Stomach (tissue), 9 donors: ENCODE data around the gene CXCR3. TPM values are rescaled to one million over a fixed set of nuclear protein-coding genes. Genes with fewer than 3 reads are reported as not detected.
"Not testable (repeated sequence)": the region's sequence is repeated elsewhere in the genome, so short reads cannot be mapped to it uniquely, and the experiment has no call there.

Experiments used
- DNase-seq, 2 donors: peaks; one replicate each; pipeline versions ENCODE4 v3.0.0 to v3.0.0-alpha.2; 2013 to 2019
- H3K27ac ChIP-seq, 5 donors: fragments of 200-600 bp in 4 of 5; sonication (generic) in 4 of 5; one replicate each; pipeline ENCODE4 v1.5.1; 2013 to 2019; ENCODE audit warnings: mild to moderate bottlenecking in 1 of 5, moderate library complexity in 1 of 5
- H3K27me3 ChIP-seq, 3 donors: fragments of 200-600 bp; sonication (generic); one replicate each; pipeline ENCODE4 v1.5.1; 2017 to 2019; ENCODE audit warnings: mixed run types in 1 of 3
- H3K36me3 ChIP-seq, 4 donors: fragments of 200-600 bp; sonication (generic); 1 replicate in 3 of 4; 2 replicates in 1 of 4; pipeline ENCODE4 v1.5.1; 2016 to 2019
- H3K4me1 ChIP-seq, 4 donors: fragments of 200-600 bp; sonication (generic); one replicate each; pipeline ENCODE4 v1.5.1; 2016 to 2019
- H3K4me3 ChIP-seq, 4 donors: fragments of 200-600 bp; sonication (generic) in 3 of 4; one replicate each; pipeline ENCODE4 v1.5.1; 2016 to 2019; ENCODE audit warnings: mild to moderate bottlenecking in 1 of 4
- H3K9me3 ChIP-seq, 4 donors: fragments of 200-600 bp; sonication (generic); one replicate each; pipeline ENCODE4 v1.5.1; 2016 to 2019
- CTCF ChIP-seq, 7 experiments: fragments of 450-650 bp in 4 of 7; fragments of 200-600 bp in 3 of 7; sonication (generic) in 3 of 7; IDR thresholded peaks; one replicate each; pipeline ENCODE4 v1.5.1; 2016 to 2019; ENCODE audit warnings: antibody characterized with exemption in 7 of 7, control low read depth in 2 of 7, mild to moderate bottlenecking in 1 of 7
- EP300 ChIP-seq: sonication (generic); formaldehyde crosslinking; IDR thresholded peaks from one replicate; pipeline ENCODE4 v1.6.1; 2017; ENCODE audit warnings: antibody characterized with exemption
- POLR2A ChIP-seq, 4 donors: fragments of 450-650 bp; IDR thresholded peaks; one replicate each; pipeline ENCODE4 v1.6.1; 2016; ENCODE audit warnings: antibody characterized with exemption in 4 of 4, control low read depth in 2 of 4, mild to moderate bottlenecking in 1 of 4, moderate library complexity in 1 of 4
- POLR2AphosphoS5 ChIP-seq, 3 donors: sonication (generic); formaldehyde crosslinking; IDR thresholded peaks; one replicate each; pipeline ENCODE4 v1.6.1; 2016; ENCODE audit warnings: antibody characterized with exemption in 3 of 3
- WGBS, 5 donors: extraction: QIAGEN DNeasy Blood & Tissue Kit in 3 of 5; methylation state at CpG; one replicate each; pipeline versions ENCODE4 v1.1.5 to v1.1.7; 2013 to 2018; 5-methylcytosine and 5-hydroxymethylcytosine counted together
- intact Hi-C: fragments of 100-400 bp; cut with DNase I; formaldehyde crosslinking; loops from one replicate; pipeline ENCODE4 v1.15.1; 2023; ENCODE audit warnings: low total_unique reads
- polyA plus RNA-seq, 3 donors: library from polyadenylated mRNA; stranded (reverse); fragments of 200-250 nt; gene quantifications; one replicate each; pipeline ENCODE4 v1.2.3, GENCODE V29; 2013
- total RNA-seq, 5 donors: library from RNA; depleted of rRNA; stranded (reverse); fragments of >200 nt; gene quantifications; one replicate each; pipeline versions ENCODE4 v1.1.0 to v1.2.3, GENCODE V29; 2014 to 2016
- donor health status: healthy with polysubstance abuse.
- donor health status: Bipolar disorder and iron deficiency.
- donor health status: healthy.

Gene CXCR3
- total and polyA plus RNA-seq, 8 donors = 0.19 to 1.5 (median 0.28) TPM; not detected in 5

- TF ChIP-seq CTCF (IDR thresholded peaks at IDR 0.05) = peak in 4 of 7 experiments; percentile 46 to 56 (median 52)
- no peak for TF ChIP-seq POLR2A (IDR thresholded peaks at IDR 0.05)
- H3K4me1 ChIP-seq = no peaks in the 10 kb centered on the region
- no peaks in the 10 kb centered on the region for H3K27me3 ChIP-seq
- no peak overlapping the region for H3K4me3 ChIP-seq
- intact Hi-C loops = no loop called here
- H3K36me3 ChIP-seq = no peaks in the 10 kb centered on the region
- 27 to 45% (median 34%) methylated on average over 2 of the region's 2 CpGs for WGBS, 5 donors
- no peaks in the 10 kb centered on the region for H3K9me3 ChIP-seq
- DNase-seq = peak; percentile 52 to 74
- H3K27ac ChIP-seq = no peak overlapping the region
These were observed 34.1 kb upstream of the CXCR3 start for GRCh38 chrX:71652405-71652804.

DNA sequence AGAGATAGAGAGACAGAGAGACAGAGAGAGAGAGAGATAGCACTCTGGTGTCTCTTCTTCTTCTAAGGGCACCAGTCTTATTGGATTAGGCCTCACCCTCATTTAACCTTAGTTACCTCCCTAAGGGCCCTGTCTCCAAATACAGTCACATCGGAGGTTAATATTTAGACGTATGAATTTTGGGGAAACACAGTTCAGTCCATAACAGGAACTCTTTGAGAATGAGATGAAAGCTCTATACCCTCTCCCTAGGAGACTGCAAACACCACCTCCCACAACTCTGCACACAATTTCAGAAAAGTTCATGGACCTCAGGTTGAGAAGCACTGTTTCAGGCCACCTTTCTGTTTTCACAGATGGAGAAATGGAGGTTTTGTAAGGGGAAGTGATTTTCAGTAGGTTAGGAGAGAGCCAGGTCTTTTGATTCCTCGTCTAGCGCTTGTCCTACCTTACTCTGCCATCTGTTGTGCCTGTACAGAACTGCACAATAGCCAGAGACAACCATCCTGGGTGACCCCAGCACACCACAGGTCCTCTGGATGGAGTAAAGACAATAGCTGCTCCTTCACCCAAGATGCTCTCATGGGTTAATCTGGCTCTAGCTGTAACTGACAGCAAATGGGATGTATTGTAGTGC lies 32.1 kb upstream of the CXCR3 start:
- H3K27me3 ChIP-seq = no peaks in the 10 kb centered on the region
- 54 to 58% (median 56%) methylated on average over 4 of the region's 4 CpGs for WGBS, 5 donors
- no peak for TF ChIP-seq POLR2AphosphoS5 (IDR thresholded peaks at IDR 0.05)
- no peak for TF ChIP-seq POLR2A (IDR thresholded peaks at IDR 0.05)
- TF ChIP-seq EP300 = no peak
- TF ChIP-seq CTCF (IDR thresholded peaks at IDR 0.05) = no peak
- H3K27ac ChIP-seq = no peak overlapping the region
- no peaks in the 10 kb centered on the region for H3K36me3 ChIP-seq
- H3K4me1 ChIP-seq = no peaks in the 10 kb centered on the region
- DNase-seq = peak in 1 of 2 donors; percentile 36
- no peak overlapping the region for H3K4me3 ChIP-seq
- no peaks in the 10 kb centered on the region for H3K9me3 ChIP-seq
- intact Hi-C loops = no loop called here

- WGBS, 5 donors = 44 to 67% (median 53%) methylated on average over 3 to 6 of the region's 6 CpGs
- H3K27me3 ChIP-seq, H3K9me3 ChIP-seq, H3K36me3 ChIP-seq, H3K27ac ChIP-seq, H3K4me1 ChIP-seq, DNase-seq, H3K4me3 ChIP-seq, intact Hi-C loops: not testable (repeated sequence)
These were observed 26.1 kb upstream of the CXCR3 start for GRCh38 chrX:71644406-71644805.

GRCh38 chrX:71640002-71640401 lies 21.7 kb upstream of the CXCR3 start:
- intact Hi-C loops = no loop called here
- no peak overlapping the region for H3K4me3 ChIP-seq

More at GRCh38 chrX:71640002-71640401, 21.7 kb upstream of the CXCR3 start:
- H3K36me3 ChIP-seq = no peaks in the 10 kb centered on the region
- 78 to 90% (median 84%) methylated on average over 4 of the region's 4 CpGs for WGBS, 5 donors
- no peaks in the 10 kb centered on the region for H3K9me3 ChIP-seq
- no peaks in the 10 kb centered on the region for H3K27me3 ChIP-seq
- peaks cover 0 to 18% (median 0%) of the 10 kb centered on the region in 4 donors for H3K4me1 ChIP-seq
- no peak for DNase-seq
- H3K27ac ChIP-seq = no peak overlapping the region
- TF ChIP-seq EP300 (no peak), POLR2A (IDR thresholded peaks at IDR 0.05) (no peak), POLR2AphosphoS5 (IDR thresholded peaks at IDR 0.05) (no peak), CTCF (IDR thresholded peaks at IDR 0.05) (no peak)
